Measurements from ENCODE around the gene CCDC61.

Gene CCDC61

GRCh38 chr19:45975306-45976070 lies 19.8 kb upstream of the CCDC61 start:
- no peak for DNase-seq

GRCh38 chr19:45976178-45976577 lies 19.1 kb upstream of the CCDC61 start:
- DNase-seq, result no peak

DNA sequence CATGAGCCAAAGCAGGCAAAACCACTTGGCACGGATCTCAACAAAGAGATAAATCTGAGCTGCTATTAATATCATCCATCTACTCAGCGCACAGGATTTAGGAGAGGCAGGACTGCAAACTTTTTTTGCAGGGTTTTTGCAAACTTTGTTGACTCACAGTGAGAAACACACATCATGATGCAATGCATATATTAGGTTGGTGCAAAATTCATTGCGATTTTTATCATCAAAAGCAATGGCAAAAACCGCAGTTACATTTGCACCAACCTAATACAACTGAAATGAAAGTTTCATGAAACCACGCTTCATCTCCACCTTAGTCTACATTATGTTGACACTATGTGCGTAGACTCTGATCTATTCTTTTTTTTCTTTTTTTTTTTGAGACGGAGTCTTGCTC lies 17.1 kb upstream of the CCDC61 start:
- no peak for DNase-seq

DNA sequence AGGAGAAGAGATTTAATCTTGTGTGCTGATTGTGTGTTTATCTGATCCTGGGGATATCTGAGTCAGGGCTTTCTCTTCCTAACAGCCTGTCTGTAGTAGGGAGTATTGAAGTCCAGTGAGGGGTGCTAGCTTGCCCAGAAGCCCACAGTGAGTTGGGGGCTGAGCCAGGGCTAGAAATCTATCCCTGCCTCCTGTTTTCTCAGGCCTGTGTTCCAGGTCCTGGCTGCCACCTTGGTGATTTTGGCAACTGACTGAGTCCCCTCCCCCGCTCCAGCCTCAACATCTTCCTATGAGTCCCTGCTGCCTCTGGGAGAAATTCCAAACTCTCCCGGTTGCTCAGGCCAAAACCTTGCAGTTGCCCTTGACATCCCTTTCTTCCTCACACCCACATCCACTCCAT lies 13.9 kb upstream of the CCDC61 start:
- DNase-seq, result peak in 1 of 2 donors; percentile 30

DNA sequence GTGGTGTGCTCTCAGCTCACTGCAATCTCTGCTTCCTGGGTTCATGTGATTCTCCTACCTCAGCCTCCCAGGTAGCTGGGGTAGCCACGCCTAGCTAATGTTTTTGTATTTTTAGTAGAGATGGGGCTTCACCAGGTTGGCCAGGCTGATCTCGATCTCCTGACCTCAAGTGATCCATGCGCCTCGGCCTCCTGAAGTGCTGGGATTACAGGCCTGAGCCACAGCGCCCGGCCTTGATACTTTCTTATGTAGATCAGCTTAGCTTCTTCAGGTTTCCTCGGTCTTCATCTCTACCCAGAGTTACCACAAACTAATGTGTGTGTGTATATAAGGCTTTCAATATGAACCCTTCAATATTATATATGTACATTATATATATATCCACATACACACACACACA lies 9.9 kb upstream of the CCDC61 start:
- no peak for DNase-seq

DNA sequence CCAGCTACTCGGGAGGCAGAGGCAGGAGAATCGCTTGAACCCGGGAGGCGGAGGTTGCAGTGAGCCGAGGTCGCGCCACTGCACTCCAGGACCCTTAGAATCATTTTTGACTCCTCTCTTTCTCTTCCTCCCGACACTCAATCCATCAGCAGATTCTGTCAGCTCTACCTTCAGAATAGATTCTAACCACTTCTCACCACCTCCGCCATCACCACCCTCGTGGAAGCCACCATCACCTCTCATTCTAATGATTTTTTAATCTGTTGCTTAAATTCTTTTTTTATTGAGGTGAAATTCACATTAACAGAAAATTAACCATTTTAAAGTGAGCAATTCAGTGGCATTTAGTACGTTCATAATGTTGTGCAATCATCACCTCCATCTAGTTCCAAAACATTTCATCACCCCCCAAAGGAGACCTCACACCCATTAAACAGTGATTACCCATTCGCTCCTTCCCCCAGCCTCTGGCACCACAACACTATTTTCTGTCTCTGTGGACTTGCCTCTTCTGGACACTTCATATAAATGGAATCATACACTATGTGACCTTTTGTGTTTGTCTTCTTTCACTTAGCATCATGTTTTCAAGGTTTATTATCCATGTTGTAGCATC lies 5.0 kb upstream of the CCDC61 start:
- no peak for DNase-seq

- DNase-seq, result no peak
These were observed 740 bp upstream of the CCDC61 start for GRCh38 chr19:45994456-45994997.

DNA sequence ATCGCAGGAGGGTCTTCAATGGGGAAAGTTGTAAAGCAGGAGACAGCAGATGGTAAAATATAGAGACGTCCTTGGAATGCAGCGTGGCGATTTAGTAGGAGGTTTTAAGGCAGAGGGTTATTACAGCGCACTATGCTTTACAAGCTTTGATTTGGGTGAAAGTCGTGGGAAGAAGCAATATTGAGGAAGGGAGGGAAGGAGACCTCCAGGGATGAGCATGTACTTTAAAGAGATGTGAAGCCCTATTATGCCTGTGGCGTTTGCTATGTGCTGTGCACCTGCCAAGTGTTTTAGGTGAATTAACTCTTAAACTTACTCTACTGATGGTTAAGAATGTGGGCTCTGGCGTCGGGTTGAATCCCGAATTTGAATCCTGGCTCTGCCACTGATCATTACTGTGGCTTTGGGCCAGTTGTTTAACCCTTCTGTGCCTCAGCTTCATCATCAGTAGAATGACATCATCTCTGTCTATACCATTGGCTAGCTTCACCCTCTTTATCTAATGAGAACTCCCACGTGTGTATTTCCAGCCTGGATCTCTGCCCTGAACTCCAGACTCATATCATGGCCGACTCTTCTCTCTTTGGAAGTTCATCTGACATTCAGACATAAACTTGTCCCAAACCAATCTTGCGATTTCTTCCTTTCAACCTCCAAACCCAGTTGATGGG lies 583 bp downstream of the CCDC61 start:
- DNase-seq, result no peak

- no peak for DNase-seq
These were observed 1.7 kb downstream of the CCDC61 start for GRCh38 chr19:45996933-45997332.

DNA sequence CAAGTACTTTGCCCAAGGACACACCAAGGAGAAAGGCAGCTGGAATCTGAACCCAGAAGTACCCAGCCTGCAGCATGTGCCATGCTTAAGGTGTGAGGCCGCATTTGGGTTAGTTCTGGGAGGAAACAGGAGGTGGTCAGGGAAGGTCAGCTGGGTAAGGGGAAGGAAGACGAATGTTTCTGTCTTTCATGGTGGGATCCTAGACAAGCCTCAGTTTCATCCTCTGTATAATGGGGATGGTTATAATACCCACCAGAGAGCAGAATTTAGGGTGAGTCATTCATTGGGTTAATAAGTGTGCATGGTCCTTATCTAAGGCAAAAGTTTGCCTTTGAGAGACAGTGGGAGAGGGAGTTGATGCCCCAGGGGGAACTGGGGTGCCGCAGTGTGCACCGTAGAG lies 3.6 kb downstream of the CCDC61 start:
- no peak for DNase-seq

DNA sequence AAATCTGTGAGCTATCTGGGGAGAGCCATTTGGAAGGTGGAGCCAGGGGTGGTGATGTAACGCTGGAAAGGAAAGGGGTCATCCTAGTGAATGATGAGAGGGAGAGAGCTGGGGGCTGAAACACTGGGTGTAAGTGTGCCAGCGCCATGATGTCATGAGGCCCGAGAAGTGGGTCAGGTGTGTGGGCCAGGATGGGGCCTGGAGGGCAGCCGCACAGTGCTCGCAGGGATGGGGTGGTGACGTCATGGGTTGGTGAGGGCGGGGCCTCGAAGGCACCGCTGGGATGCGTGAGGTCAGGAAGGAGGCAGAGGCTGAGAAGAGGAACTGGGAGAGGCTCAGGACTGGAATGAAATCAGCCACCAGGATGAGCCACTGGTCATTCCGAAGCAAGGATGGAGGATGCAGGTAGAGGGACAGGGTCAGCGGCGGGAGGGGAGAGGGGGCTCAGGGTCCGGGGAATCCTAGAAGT lies 4.4 kb downstream of the CCDC61 start:
- DNase-seq, result no peak

- peak; percentile 7 to 30 for DNase-seq
These were observed 5.4 kb downstream of the CCDC61 start for GRCh38 chr19:46000491-46001246.

GRCh38 chr19:46002678-46003275 lies 7.5 kb downstream of the CCDC61 start:
- DNase-seq, result no peak

DNA sequence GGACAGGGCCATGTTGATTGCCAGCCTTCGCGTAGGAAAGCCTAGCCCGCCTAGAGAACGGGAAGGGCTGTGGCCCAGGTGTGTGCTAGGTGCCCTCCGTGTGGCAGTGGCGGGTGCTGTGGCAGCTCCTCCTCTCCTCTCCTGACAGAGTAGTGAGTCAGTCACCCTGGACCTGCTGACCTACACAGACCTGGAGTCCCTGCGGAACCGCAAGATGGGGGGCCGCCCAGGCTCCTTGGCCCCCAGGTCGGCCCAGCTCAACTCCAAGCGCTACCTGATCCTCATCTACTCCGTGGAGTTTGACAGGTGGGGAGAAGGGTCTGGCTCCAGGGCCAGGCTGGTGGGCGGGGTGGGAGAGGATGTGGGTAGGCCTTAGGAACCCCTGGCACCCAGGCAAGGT lies 11.1 kb downstream of the CCDC61 start:
- no peak for DNase-seq

GRCh38 chr19:46009530-46010510 lies 14.6 kb downstream of the CCDC61 start:
- peak; percentile 39 to 76 for DNase-seq

DNA sequence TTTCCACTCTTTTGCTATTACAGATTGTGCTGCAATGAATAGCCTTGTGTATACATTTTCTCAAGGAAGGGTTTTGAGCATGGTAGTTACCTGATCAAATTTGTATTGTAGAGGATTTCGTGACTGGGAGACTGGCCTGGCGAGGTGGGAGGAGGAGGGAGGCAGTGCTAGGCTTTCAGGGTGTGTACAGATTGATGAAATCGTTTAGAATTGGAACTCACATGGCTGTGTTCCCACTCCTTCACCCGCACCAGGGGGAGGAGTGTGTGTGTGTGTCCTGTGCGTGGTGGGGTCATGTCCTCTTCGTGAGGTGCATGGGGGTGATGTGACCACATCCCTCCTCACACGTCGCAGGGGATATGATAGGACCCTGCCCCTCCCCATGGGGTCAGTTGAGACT lies 19.3 kb downstream of the CCDC61 start:
- no peak for DNase-seq

- no peak for DNase-seq
These were observed 19.8 kb downstream of the CCDC61 start for GRCh38 chr19:46014941-46015686.

DNA sequence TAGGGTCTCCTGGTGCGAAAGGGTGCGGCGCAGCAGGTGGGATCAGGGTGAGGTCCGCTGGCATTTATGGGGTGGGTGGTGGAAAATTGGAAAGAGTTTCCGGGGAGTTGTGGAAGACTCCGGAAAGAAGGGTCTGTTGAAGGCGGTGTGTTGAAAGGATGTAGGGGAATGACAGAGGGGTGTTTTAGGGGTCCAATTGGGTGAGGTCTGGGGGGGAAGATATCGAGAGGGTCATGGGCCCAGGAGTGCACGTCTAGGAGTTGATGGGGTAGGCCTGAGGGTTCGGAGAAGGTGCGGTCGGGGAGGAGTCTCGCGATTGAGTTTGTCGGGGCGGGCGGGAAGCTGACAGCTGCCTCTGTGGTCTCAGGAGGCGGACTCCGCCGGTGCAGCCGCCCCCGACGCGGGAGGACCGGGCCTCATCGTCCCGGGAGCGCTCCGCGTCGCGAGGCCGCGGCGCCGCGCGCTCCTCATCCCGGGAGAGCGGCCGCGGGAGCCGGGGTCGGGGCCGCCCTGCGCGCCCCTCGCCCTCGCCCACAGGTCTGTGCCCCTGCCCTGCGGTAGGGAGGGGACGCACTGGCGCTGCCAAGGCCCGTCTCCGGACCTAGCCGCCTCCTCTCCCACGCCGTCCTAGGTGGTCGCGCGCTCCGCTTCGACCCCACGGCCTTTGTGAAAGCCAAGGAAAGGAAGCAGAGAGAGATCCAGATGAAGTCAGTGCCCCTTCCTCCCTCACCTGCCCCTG lies 20.6 kb downstream of the CCDC61 start:
- DNase-seq, result no peak

GRCh38 chr19:46016426-46017094 lies 21.3 kb downstream of the CCDC61 start:
- peak; percentile 59 to 75 for DNase-seq
